ENCODE data around the gene SLC25A42. TPM values are rescaled to one million over a fixed set of nuclear protein-coding genes. Genes with fewer than 3 reads are reported as not detected.
"Not testable (repeated sequence)": the region's sequence is repeated elsewhere in the genome, so short reads cannot be mapped to it uniquely, and the experiment has no call there.

Gene SLC25A42
- total RNA-seq, 1 experiment from 2014 or later = 10.3 TPM

- no peak for DNase-seq (ENCODE audit: low read depth)
These were observed 5.2 kb downstream of the SLC25A42 start for GRCh38 chr19:19068659-19069654.

GRCh38 chr19:19071897-19072296 is 8.1 kb downstream of the SLC25A42 start:
- DNase-seq (ENCODE audit: low read depth) = no peak

- no peak for DNase-seq (ENCODE audit: low read depth)
These were observed 10.5 kb downstream of the SLC25A42 start for GRCh38 chr19:19074196-19074882.

GRCh38 chr19:19075126-19075525 is 11.3 kb downstream of the SLC25A42 start:
- DNase-seq (ENCODE audit: low read depth) = no peak

- DNase-seq (ENCODE audit: low read depth) = no peak
These were observed 12.7 kb downstream of the SLC25A42 start for GRCh38 chr19:19076476-19076875.

- no peak for DNase-seq (ENCODE audit: low read depth)
These were observed 13.3 kb downstream of the SLC25A42 start for GRCh38 chr19:19077103-19077502.

- DNase-seq (ENCODE audit: low read depth) = no peak
These were observed 15.0 kb downstream of the SLC25A42 start for GRCh38 chr19:19078801-19079200.

- no peak for DNase-seq (ENCODE audit: low read depth)
These were observed 15.8 kb downstream of the SLC25A42 start for GRCh38 chr19:19079571-19079970.

- no peak for DNase-seq (ENCODE audit: low read depth)
These were observed 17.9 kb downstream of the SLC25A42 start for GRCh38 chr19:19081642-19082151.

GRCh38 chr19:19083413-19084178 is 19.8 kb downstream of the SLC25A42 start:
- DNase-seq (ENCODE audit: low read depth) = no peak

- no peak for DNase-seq (ENCODE audit: low read depth)
These were observed 23.9 kb downstream of the SLC25A42 start for GRCh38 chr19:19087676-19088075.

GRCh38 chr19:19094513-19094912 is 30.7 kb downstream of the SLC25A42 start:
- DNase-seq (ENCODE audit: low read depth) = no peak

- no peak for DNase-seq (ENCODE audit: low read depth)
These were observed 31.9 kb downstream of the SLC25A42 start for GRCh38 chr19:19095691-19096090.

- no peak for DNase-seq (ENCODE audit: low read depth)
These were observed 33.1 kb downstream of the SLC25A42 start for GRCh38 chr19:19096641-19097627.

- DNase-seq (ENCODE audit: low read depth) = no peak
These were observed 34.4 kb downstream of the SLC25A42 start for GRCh38 chr19:19098084-19098702.

- no peak for DNase-seq (ENCODE audit: low read depth)
These were observed 35.2 kb downstream of the SLC25A42 start for GRCh38 chr19:19098703-19099632.

- no peak for DNase-seq (ENCODE audit: low read depth)
These were observed 37.7 kb downstream of the SLC25A42 start for GRCh38 chr19:19101540-19101939.

GRCh38 chr19:19102566-19102965 is 38.8 kb downstream of the SLC25A42 start:
- not testable (repeated sequence) for DNase-seq (ENCODE audit: low read depth)

GRCh38 chr19:19103167-19103566 is 39.4 kb downstream of the SLC25A42 start:
- DNase-seq (ENCODE audit: low read depth) = no peak

Measured in M059J (cell line).